ENCODE data around the gene JAG2.

JAG2 gene

DNA sequence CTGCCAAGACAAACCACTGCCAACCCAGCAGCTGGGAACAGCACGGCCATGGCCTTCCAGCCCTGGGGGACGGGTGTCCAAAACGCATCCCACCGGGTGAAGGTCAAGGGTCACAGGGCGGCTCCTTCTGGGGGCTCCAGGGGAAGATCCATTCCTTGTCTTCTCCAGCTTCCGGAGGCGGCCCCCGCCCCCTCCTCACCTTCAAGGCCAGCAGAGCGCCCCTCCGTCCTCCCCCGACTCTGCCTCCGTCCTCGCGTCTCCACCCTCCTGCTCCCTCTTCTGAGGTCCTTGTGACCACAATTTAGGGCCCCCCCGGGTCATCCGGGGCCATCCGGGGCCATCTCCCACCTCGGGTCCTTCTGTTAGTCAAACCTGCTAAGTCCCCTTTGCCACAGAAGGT is 16.4 kb upstream of the JAG2 start:
- H3K4me3 ChIP-seq (ENCODE audit: low read depth, low read length): no peak overlapping the region

DNA sequence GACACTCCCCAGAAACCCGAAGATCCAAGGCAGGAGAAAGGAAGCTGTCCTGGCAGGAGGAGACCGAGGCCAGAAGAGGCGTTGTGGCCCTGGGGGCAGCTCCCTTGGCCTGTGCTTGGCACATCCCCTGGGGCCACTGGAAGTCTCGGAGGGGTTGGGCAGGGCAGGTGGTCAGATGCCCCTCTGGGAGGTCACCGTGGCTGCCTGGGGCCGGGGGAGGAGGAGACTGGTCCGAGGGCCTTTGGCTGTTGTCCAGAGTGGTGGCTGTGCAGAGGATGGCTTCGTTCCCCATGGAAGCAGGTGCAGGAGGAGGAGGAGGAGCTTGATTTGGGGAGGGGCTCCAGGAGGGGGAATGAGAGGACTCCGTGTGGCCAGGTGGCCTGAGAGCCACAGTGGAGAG is 15.9 kb upstream of the JAG2 start:
- no peak overlapping the region for H3K4me3 ChIP-seq (ENCODE audit: low read depth, low read length)

DNA sequence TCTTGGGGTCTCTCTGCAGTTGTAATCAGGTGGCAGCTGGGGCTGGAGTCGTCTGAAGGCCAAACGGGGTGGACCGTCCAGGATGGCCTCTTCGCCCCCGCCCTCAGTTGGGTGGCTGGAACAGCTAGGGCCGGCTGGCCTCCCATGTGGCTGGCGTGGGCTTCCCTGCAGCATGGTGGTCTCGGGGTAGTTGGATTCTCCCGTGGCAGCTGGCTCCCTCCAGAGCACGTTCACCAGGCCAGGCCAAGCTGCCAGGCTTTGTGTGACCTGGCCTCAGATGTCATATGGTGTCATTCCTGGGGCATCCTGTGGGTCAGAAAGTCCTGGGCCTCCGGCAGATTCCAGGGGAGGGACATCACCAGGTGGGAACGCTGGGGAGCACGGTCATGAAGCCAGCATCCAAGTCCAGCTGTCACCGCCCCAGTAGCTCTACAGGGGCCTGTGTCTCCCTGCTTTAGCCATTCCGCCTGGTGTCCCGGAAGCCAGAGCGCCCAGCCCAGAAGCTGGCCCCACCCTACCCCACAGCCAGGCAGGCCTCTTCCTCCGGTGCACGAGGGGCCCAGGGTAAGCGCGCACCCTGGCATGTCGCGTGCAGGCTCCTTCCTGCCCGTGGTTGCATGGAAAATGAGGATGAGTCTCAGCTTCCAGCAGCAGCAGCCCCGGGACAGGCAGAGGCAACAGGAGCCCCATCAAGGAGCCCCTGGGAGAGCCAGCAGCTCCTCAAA is 13.9 kb upstream of the JAG2 start:
- no peak overlapping the region for H3K4me3 ChIP-seq (ENCODE audit: low read depth, low read length)

DNA sequence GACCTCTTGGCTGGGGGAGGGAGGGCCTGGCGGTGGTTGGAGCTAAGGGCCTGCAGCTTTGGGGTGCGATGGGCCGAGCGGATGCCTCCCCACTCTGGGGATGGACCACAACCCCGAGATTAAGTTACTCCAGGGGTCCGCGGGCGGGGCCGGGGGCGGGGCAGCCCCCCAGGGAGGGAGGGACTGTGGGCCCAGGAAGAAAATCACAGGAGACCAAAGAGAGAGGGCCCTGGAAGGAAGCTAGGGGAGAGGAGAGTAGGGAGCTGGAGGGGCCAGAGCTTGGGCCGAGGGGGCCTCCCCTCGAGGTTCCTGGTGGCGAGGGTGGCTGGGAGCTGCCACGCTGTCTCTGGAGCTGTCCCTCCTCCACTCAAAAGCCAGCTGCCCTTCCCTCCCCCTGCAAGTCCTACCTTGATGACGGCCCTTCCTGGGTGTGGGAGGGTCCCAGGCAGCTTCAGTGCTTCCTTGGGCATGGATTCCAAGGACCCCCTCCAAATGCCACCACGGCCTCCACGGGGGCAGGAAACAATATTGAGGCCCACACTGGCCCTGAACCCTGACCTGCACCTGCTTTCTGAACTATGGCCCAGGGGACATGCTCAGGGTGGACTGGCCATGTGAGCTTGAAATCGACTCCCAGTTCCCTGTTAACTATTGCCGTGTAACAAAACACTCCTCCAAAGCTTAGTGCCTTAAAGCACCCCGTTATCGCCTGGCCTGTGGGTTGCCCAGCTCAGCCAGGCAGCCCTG is 13.1 kb upstream of the JAG2 start:
- H3K4me3 ChIP-seq (ENCODE audit: low read depth, low read length): peak overlapping the region; percentile 17

DNA sequence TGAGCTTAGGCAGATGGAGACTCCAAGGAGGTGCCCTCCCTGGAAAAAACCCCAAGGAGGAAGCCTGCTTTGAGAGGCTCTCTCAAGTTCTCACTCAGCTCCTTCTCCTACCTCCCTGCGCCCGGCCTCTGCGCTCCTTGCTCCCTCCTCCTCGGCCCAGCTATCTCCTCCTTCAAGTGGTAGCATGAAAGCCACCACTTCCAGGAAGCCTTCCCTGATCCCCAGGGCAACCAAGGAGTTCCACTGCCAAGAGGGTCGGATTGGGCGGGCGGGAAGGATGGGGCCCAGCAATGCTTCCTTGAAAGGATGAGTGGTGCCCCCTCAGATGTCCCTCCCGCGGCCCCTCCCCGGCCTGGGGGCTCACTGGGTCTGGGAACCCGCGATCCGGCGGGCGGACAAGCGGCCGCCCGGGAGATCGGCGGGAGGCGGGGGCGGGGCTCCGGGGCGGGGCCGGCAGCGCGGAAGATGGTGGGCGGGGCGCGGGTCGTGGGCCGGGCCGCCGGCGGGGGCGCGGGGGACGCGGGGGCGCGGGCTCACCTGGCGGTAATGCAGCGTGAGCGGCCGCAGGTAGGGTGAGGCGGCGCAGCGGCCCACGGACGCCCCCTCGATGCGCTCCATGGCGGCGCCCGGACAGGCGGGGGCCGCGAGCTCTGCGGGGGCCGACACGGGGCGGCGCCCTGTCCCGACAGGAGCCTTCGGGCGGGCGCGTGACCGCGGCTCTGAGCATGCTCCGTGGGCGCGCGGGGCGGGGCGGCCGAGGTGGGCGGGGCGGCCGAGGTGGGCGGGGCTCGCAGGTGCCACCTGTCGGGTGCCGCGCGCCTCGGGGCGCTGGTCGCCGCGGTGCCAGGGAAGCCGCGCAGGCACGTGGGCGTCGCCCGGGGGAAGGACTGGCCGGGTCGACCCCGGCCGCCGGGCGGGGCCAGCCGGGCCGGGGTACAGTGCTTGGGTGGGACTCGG is 12.3 kb upstream of the JAG2 start, which contains the start of gene NUDT14:
TSS of gene NUDT14 (minus strand) at position 721 of the 957 bp plus-strand sequence. CDS start at position 618, 103 bp downstream.
- peak within 1 kb of the TSS; percentile 41 for H3K4me3 ChIP-seq (ENCODE audit: low read depth, low read length)

DNA sequence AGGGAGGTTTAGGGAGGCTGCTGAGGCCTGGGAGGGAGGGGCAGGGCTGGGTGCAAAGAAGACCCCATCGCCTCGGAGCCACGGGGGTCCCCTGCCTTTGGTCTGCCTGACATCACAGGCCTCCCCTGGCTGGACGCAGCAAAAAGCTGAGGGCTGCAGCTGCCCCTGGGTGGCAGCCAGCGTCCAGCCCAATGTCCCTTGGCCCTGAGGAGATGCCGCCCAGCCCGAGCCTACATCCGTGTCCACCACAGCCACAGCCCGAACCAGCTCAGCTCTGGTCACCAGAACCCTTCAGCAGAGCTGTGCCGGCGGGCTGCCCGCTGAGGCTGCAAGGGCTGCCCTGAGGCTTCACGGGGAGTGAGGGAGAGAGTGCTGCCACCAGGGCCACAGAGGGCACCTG is 10.6 kb upstream of the JAG2 start:
- no peak overlapping the region for H3K4me3 ChIP-seq (ENCODE audit: low read depth, low read length)

DNA sequence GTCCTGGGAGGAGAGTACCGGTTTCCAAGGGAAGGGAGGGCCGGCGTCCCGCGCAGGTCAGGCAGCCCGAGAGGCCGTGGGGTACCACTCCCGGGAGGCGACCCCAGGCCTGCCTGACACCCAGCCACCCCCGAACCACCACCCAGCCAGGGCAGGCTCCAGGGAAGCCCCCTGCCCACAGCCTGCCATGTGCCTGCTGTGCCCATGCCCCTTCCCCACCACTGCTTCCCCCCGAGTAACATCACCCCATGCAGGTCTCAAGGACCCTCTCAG is 10.2 kb upstream of the JAG2 start:
- no peak overlapping the region for H3K4me3 ChIP-seq (ENCODE audit: low read depth, low read length)

DNA sequence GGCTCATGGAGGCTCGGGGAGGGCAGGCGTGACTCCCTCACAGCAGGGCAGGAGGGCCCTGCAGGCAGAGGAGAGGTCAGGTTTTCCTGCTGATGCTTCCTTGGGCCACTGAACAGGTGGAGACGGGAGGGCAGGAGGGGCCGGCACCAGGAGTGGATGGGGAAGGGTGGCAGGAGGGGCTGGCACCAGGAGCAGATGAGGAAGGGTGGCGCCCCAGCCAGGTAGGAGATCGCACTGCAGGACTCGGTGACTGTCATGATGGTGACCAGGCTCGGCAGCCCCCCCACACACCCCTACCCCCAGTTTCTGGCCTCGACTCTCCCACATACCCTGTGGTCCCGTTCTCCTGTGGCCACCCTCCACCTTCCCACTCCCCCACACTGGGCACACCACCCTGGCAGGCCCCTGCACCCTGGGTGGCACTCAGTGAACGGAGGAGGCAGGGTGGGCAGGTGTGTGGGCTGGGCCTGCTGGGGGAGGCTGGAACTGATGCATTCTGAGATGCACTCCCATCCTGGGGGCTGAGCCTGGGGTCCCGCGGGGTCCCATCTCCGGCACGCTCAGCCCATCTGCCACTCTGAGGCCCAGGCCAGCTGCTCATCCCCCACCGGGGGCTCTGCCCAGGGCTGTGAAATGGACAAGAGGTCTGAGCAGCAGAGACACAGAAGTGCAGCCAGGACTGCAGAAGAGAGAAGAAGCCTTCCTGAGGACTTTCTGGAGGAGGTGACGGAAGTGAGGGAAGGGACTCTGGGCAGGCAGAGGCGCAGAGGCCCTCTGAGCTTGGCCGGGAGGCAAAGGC is 9.7 kb upstream of the JAG2 start:
- no peak overlapping the region for H3K4me3 ChIP-seq (ENCODE audit: low read depth, low read length)

DNA sequence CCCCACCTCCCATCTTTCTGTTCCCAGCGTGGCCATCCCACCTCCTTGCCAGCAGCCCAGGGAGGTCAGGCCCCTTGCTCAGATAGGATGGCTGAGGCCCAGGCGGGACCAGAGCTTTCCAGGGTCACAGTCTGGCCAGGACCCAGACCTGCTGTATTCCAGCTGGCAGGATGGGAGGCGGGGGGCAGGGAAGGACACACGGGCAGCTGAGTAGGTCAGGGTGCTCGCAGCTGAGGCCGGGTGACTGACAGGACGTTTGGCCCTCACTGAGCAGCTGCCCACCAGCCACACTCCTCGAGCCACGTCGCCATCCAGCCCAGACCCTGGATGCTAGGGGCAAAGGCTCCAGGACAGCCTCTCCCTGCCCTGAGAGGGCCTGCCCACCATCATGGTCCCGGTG is 8.5 kb upstream of the JAG2 start:
- H3K4me3 ChIP-seq (ENCODE audit: low read depth, low read length): no peak overlapping the region

DNA sequence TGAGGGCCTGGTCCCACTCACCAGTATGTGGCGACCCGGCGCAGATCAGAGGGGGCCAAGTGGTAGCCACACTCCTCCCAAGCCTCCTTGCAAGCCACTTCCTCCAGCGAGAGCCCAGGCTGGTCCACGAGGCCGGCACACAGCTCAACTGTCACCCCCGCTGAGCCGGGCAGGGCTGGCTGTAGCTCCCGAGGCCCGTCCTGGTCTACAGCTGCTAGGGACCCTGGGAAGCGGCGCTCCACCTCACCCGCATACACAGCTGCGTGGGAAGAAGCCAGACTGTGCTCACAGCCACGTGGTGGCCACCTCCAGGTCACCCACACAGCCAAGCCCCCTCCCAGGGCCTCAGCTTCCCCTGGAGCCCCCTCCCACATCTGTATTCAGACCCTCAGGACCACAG is 7.9 kb upstream of the JAG2 start:
- no peak overlapping the region for H3K4me3 ChIP-seq (ENCODE audit: low read depth, low read length)

DNA sequence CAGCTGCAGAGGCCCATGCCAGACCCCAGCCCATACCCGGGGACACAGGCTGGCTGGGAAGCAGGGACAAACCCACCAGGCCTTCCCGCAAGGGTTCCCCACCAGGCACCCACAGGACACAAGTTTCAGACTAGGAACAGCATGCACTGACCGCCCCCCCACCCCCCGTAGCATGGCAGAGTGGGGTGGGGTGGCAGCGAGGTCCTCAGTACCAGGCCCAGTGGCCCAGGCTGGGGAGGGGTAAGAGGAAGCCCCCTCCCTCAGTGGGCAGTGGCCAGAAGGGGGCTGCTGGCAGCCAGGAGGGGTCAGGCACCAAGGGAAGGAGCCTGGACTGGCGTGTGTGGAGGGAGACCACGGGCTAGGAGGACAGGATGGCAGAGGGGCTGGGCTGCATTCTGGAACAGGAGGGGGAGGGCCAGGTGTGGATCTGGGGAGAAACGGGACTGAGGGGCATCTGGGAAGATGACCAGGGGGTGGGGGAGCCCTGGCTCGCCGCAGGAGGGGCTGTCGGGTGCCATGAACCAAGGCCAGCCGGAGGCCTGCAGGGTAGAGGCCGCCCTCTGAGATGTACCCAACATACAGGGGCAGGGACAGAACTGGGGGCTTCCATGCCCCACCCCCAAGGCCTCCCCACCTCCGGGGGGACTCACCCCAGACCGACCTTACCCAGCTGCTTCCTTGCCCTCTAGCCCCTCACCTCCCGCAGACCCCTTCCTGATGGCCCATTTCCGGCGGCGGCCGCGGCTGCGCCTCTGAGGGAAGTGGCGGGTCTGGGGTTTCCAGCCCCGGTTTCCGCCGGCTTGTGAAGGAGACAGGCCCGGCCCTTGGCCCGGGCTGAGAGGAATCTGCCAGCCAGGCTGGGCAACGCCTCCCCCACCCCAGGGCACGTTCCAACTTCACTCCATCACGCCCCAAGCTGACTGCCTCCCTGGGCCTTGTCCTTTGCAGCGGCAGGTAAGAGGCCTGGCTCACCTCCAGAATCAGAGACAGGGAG is 5.6 kb upstream of the JAG2 start:
- no peak overlapping the region for H3K4me3 ChIP-seq (ENCODE audit: low read depth, low read length)

DNA sequence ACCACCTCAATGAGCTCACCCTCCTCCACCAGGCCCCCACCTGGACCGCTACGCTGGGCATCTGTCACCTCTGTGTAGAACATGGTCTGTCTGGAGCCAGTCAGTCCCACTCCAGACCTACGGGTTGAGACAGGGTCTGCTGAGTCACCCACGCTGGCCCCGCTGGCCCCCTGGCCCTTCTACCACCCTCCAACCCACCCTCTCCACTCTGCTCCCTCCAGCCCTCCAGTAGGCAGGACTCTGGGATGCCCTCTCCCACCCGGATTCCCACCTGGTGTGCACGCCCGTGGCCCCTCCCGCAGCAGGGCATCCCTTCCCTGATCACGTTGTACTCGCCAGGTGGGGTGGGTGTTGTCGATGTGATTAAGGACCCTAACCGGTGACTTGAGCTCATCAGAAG is 4.6 kb upstream of the JAG2 start:
- no peak overlapping the region for H3K4me3 ChIP-seq (ENCODE audit: low read depth, low read length)

DNA sequence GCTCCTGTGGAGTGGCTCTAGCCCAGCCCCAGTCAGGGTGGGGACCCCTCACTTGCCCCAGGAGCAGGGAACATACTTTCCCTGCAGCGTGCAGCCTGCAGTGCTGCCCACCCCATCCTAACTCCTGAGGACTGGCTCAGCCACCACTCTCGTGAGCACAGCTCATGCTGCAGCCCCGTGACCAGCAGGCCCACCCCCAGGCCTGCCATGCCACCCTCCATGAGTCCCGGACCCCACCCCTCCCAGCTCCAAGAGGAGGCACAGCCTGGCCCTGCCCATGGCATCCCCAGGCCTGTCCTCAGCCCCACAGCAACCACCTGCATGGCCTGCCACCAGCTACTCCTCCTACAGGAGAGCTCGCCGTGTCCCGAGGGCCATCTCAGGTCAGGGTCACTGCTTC is 3.9 kb upstream of the JAG2 start:
- H3K4me3 ChIP-seq (ENCODE audit: low read depth, low read length): no peak overlapping the region

DNA sequence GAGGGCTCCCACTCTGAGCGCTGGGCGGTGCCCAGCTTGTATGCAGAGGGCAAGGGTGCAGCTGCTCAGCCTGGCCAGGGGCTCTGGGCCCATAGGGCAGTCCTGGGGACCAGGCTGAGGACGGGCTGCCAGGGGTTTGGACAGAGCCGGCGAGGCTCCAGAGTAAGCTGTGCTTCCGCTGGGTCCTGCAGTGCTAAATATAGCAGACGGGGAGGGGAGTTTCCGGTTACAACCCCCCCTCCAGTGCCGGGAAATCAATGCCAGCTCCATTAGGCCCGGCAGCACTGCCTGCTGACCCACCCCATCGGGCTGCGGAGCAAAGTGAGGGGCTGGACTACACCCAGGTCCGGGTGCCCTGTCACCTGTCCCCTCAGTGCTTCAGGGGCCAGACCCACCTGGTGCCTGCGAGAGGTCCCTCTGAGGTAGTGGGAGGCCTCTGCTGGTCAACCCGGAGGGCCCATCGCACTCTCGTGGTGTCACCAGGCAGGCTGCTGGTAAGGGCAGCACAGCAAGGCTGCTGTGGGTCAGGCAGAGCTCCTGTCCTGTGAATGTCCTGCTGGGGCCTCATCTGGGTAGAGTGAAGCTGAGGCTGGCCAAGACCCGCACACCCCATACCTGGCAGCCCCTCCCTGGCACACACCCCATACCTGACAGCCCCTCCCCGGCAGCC is 2.6 kb upstream of the JAG2 start:
- H3K4me3 ChIP-seq (ENCODE audit: low read depth, low read length): no peak overlapping the region

DNA sequence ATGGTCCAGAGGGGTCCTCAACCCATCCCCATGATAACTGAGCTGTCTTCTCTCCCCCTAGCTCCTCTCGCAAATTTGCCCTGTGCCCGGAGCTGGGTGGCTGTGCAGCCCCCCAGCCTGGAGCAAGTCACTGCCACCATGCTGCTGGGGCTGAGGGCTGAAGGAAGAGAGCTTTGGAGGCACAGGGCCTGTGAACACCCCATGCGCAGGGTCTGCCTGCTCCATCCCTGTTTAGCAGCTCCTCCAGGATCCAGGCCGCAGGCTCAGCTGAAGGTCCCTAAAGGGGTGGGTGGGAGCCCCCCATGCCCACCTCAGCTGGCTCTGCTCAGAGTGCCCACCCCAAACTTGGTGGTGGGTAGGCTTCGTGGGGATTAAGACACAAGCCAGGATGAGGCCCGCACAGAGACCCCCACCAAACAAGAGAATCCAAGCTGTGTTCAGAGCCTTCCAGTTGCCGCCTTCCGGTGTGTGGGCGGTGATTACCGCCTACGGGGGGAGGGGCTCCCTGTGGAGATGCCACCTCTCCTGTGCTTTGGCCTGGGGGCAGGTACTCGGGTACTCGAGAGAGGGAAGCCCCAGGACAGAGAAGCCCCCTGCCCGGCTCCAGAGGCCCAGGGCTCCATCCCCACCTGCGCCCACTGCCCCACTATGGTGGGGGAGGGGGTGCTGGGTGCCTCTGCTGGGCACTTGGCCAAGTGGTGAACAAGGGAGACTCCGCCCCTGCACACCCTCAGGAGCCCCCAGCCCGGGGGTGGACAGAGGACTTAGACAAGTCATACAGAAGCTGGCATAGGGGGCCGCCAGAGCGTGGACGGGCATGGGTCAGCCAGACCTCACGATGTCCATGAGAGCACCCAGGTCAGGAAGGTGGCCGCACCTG is 1.4 kb upstream of the JAG2 start:
- no peak overlapping the region for H3K4me3 ChIP-seq (ENCODE audit: low read depth, low read length)

DNA sequence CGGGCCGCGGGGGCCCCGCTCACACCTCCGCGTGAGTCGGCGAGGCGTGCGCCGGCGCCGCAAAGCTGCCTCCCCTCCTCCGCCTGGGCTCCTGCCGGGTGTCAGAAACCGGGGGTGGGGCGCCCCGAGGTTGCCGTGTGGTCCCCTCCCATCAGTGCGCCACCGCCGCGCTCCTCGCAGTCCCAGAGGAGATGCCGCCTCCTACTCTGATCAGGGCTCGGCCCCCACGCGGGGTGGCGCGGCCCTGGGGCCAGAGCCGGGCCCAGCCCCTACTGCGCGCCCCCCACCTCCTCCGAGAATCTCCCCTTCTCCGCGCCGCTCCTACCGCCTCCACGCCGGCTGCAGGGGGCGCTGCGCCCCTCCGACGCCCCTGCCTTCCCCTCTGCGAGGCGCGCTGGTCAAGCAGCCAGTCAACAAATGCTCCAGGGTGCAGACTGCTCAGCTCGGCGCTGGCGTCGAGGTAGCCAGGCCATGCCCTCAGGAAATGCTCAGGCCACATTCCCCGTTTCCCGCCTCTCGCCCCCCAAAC is 467 bp upstream of the JAG2 start:
- no peak overlapping the region for H3K4me3 ChIP-seq (ENCODE audit: low read depth, low read length)

DNA sequence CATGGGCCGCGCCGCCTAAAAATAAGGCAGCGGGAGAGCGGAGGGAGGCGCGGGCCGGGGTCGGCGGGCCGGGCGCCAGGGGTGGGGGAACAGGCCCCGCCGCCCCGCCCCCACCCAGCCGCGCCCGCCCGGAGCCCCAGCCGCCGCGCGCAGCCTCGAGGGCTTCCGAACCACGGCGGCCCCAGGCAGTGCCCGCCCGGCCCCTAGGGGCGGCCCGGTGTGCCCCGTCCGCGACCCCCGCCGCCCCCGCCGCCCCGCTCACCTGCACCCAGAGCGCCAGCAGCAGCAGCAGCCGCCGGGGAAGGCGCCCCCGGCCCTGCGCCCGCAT is 519 bp downstream of the JAG2 start:
- H3K4me3 ChIP-seq (ENCODE audit: low read depth, low read length): peak overlapping the region; percentile 20

Measured in iPS-11a (cell line).